BJ (cell line): ENCODE measurements around the gene ACSF2. TPM values are rescaled to one million over a fixed set of nuclear protein-coding genes. Genes with fewer than 3 reads are reported as not detected.

Experiments
- CTCF ChIA-PET: fragments of 350-600 bp; formaldehyde crosslinking; extraction: SDS; loops from one replicate; lab custom pipeline; 2021; ENCODE audit warnings: antibody characterized with exemption, inconsistent platforms; lab: Yijun Ruan, JAX
- POLR2A ChIA-PET: fragments of 300-600 bp; sonication (Branson Sonifier 250); formaldehyde crosslinking; extraction: SDS; loops from one replicate; lab custom pipeline; 2021; ENCODE audit warnings: antibody characterized with exemption; lab: Charles Lee
- DNase-seq: peaks from one replicate; pipeline ENCODE4 v3.0.0-alpha.2; 2011; ENCODE audit warnings: low read depth
- H3K27me3 ChIP-seq: 2 replicates; pipeline ENCODE4 v1.6.0; 2011; ENCODE audit warnings: low read length; ENCODE audit not compliant: control insufficient read depth, insufficient read depth
- H3K36me3 ChIP-seq: 2 replicates; pipeline ENCODE4 v1.5.1; 2011; ENCODE audit warnings: low read length; ENCODE audit not compliant: control insufficient read depth, insufficient read depth
- H3K4me3 ChIP-seq: 2 replicates; pipeline ENCODE4 v1.5.1; 2011; ENCODE audit warnings: low read depth, mild to moderate bottlenecking, control low read depth, low read length
- CTCF ChIP-seq: IDR thresholded peaks from 2 replicates; pipeline ENCODE4 v1.5.1; 2011; ENCODE audit warnings: low read depth, mild to moderate bottlenecking, control low read depth, inconsistent platforms, low read length, moderate library complexity; ENCODE audit not compliant: insufficient read depth
- polyA plus RNA-seq: library from polyadenylated mRNA; depleted of rRNA; stranded (reverse); fragments of >200 nt; gene quantifications from 2 replicates; pipeline ENCODE4 v1.2.3, GENCODE V29; 2011

The ACSF2 gene
- polyA plus RNA-seq, 1 experiment = 25.4 TPM

DNA sequence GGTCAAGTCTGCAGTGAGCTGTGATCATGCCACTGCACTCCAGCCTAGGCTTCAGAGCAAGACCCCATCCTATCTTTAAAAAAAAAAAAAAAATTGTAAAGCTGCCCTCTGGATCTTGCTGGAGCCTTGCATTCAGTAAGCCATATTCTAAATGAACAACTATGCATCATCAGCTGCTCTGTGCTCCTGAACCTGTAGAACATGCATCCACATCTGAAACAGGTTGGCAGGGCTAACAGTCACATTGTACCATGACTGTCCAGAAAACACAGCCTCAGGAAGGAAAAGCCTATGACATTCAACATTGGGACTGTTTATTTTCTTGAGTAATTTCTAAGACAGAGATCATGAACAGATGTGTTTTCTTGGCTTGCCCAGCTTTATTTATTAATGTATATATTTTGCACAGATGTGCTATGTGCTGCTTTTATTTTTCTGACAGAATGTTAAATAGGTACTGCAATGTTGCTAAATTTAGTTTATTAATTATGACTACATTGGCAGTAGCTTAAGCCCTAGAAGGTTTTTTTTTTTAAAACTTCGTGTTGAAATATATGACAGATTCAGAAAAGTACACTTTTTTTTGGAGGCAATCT, 19.8 kb downstream of the ACSF2 start:
- POLR2A ChIA-PET = no interaction called here
- H3K4me3 ChIP-seq = no peak overlapping the region
- H3K27me3 ChIP-seq = no peaks in the 10 kb centered on the region
- CTCF ChIA-PET = interaction anchor here (0.7 kb wide), 1 partner anchor 34 kb away, joined by 3 read pairs; no protein-coding TSS in a partner anchor
- DNase-seq = no peak
- no peak for TF ChIP-seq CTCF
- H3K36me3 ChIP-seq = no peaks in the 10 kb centered on the region

DNA sequence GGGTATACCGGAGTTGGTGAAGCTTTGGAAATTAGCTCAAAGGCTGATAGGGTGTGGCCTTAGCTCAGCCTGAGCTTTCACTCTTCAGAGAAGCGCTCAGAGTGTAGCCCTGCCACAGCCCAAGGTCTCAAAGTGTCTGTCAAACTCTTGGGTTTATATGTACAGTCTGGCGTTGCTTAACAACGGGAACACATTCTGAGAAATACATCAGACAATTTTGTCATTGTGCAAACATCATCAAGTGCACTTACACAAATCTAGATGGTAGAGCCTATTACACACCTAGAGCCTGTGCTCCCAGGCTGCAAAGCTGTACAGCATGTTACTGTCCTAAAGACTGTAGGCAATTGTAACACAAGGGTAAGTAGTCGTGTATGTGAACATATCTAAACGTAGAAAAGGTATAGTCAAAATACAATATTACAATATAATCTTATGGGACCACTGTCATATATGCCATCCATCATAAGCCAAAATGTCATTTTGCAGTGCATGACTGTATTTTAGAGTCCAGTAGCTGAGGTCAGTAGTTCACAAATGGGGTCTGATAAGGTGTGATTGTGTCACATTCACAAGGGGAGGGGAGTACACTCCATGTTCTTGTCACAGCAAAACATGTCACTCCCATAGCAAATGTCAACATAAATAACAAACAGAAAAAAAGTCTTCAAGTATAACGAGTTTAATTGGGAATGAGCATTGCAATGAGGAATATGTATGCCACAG, 22.0 kb downstream of the ACSF2 start:
- no peak overlapping the region for H3K4me3 ChIP-seq
- H3K27me3 ChIP-seq = no peaks in the 10 kb centered on the region
- TF ChIP-seq CTCF = no peak
- DNase-seq = no peak
- ChIA-PET CTCF (interaction anchor here (0.7 kb wide), 1 partner anchor 9 kb away, joined by 4 read pairs; no protein-coding TSS in a partner anchor), POLR2A (no interaction called here)
- no peaks in the 10 kb centered on the region for H3K36me3 ChIP-seq

DNA sequence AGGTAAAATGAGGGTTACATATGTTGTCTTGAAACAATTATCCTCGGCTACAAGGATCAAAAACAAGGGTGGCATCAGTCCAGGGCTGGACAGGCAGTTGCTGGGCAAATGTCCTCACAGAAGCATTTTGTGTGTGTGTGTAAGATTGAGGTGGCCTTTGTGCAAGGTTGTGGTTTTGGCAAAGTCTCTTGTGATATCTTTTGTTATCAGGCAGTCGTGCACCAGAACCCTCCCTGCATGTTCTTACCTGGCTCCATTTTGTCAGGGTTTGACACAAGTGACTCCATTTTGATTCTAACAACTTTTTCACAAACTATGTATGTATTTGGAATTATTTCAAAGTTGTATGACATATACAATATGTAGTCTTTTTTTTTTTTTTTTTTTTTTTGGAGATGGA, 22.6 kb downstream of the ACSF2 start:
- no peaks in the 10 kb centered on the region for H3K27me3 ChIP-seq
- no peak for TF ChIP-seq CTCF
- POLR2A ChIA-PET = no interaction called here
- H3K36me3 ChIP-seq = no peaks in the 10 kb centered on the region
- H3K4me3 ChIP-seq = no peak overlapping the region
- DNase-seq = no peak
- CTCF ChIA-PET = no interaction called here

DNA sequence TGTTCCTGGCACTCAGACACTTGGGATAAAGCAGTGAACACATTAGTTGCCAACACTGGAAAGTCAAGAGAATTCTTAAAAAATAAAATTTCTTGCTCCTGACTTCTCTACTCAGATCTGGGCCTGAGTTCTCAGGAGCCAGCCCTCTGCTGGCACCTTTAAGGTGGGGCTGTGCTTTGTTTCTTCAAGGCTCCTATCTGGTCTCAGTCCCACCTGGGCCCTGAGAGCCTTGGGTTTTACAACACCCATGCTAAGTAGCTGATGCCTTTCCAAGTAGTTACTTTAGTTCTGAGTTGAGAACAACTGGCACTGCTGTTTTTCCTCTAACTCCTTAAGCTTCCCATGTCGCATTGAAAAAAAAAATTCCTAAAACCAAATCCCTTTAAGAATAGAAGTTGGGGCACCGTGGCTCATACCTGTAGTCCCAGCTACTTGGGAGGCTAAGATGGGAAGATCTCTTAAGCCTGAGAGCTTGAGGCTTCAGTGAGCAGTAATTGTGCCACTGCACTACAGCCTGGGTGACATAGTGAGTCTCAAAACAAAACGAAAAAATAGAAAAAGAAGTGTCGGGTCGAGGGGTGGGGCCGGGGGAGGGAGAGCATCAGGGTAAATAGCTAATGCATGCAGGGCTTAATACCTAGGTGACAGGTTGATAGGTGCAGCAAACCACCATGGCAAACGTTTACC, 26.1 kb downstream of the ACSF2 start:
- no peak for DNase-seq
- no peak overlapping the region for H3K4me3 ChIP-seq
- CTCF ChIA-PET = interaction anchor here (0.6 to 0.7 kb wide), 2 partner anchors 12 to 79 kb away, joined by 3 to 4 read pairs; no protein-coding TSS in a partner anchor
- H3K36me3 ChIP-seq = no peaks in the 10 kb centered on the region
- no peaks in the 10 kb centered on the region for H3K27me3 ChIP-seq
- no peak for TF ChIP-seq CTCF
- POLR2A ChIA-PET = no interaction called here
